NB4 (cell line): ENCODE data around the gene EPS8L1.
"Not testable (repeated sequence)": the region's sequence is repeated elsewhere in the genome, so short reads cannot be mapped to it uniquely, and the experiment has no call there.

ENCODE experiments used
- DNase-seq: peaks from one replicate; pipeline ENCODE4 v3.0.0; 2010; ENCODE audit warnings: low read depth
- H3K4me3 ChIP-seq: one replicate; pipeline ENCODE4 v1.5.1; 2011; ENCODE audit warnings: mild to moderate bottlenecking, low read depth, low read length, moderate library complexity
- MYC ChIP-seq: IDR thresholded peaks from 2 replicates; pipeline ENCODE4 v1.6.1; 2011; ENCODE audit warnings: low read depth, low read length
- POLR2A ChIP-seq: IDR thresholded peaks from 2 replicates; pipeline ENCODE4 v1.6.1; 2011; ENCODE audit warnings: mild to moderate bottlenecking; ENCODE audit not compliant: insufficient read length; ENCODE audit errors: extremely low read depth
- TF ChIP-seq, protein P1 (sequence below): IDR thresholded peaks from one replicate; pipeline ENCODE4 v1.5.1; 2012; ENCODE audit warnings: low read depth, low read length
- TF ChIP-seq, protein P2 (sequence below): IDR thresholded peaks from 2 replicates; pipeline ENCODE4 v1.6.1; 2011; ENCODE audit warnings: low read depth, low read length

The EPS8L1 gene

DNA sequence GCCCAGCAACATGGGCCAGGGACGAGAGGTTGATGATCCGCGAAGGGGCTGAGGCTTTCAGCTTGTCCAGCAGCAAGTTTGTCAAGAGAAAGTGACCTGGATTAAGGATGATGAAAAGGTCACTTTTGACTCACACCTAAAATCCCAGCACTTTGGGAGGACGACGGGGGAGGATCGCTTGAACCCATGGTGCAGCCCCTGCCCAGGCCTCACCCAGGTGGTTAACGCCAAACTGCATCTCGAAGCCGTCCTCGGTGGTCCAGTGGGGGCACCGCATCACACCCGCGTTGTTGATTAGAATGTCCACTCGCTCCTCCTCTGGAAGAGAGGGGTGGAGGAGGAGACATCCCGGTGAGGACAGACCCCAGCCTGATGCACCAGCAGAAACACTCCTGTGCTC, 27.2 kb upstream of the EPS8L1 start:
- no peak for DNase-seq
- no peak overlapping the region for H3K4me3 ChIP-seq
- TF ChIP-seq, protein P1, sequence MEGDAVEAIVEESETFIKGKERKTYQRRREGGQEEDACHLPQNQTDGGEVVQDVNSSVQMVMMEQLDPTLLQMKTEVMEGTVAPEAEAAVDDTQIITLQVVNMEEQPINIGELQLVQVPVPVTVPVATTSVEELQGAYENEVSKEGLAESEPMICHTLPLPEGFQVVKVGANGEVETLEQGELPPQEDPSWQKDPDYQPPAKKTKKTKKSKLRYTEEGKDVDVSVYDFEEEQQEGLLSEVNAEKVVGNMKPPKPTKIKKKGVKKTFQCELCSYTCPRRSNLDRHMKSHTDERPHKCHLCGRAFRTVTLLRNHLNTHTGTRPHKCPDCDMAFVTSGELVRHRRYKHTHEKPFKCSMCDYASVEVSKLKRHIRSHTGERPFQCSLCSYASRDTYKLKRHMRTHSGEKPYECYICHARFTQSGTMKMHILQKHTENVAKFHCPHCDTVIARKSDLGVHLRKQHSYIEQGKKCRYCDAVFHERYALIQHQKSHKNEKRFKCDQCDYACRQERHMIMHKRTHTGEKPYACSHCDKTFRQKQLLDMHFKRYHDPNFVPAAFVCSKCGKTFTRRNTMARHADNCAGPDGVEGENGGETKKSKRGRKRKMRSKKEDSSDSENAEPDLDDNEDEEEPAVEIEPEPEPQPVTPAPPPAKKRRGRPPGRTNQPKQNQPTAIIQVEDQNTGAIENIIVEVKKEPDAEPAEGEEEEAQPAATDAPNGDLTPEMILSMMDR, result no peak
- no peak for TF ChIP-seq MYC
- TF ChIP-seq POLR2A, result no peak
- TF ChIP-seq, protein P2, sequence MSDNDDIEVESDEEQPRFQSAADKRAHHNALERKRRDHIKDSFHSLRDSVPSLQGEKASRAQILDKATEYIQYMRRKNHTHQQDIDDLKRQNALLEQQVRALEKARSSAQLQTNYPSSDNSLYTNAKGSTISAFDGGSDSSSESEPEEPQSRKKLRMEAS, result no peak

DNA sequence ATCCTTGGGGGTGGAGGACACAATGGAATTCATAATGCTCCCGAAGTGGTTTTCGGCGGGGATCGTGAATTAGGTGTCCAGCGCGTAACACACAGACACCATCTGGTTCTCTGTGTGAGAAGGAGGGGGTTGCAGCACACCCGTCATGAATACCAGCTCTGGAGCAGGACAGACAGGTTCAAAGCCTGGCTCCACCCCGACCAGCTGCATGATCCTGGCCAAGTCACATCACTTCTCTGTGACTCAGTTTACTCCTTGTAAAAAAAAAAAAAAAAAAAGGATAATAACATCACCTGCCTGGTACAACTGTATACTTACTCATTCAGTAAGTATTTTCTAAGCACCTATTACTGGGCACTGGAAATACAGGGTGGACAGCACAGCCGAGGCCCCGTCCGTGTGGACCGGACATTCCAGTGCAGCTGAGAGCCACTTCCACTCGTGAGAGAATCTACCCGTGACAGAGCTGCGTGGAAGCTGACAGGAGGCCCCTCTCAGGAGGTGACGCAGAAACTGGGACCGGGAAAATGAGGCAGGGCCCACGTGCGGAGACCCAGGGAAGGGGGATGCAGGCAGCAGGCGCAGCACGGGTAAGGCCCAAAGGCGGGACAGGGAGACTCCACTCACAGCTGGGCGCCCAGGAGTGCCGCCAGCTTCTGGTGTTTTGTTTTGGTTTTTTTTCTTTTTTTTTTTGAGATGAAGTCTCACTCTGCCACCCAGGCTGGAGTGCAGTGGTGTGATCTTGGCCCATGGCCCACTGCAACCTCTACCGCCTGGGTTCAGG, 24.7 kb upstream of the EPS8L1 start:
- no peak for DNase-seq
- H3K4me3 ChIP-seq, result no peak overlapping the region
- TF ChIP-seq MYC, result no peak
- TF ChIP-seq, protein P1, result no peak
- TF ChIP-seq, protein P2, result no peak
- TF ChIP-seq POLR2A, result no peak

DNA sequence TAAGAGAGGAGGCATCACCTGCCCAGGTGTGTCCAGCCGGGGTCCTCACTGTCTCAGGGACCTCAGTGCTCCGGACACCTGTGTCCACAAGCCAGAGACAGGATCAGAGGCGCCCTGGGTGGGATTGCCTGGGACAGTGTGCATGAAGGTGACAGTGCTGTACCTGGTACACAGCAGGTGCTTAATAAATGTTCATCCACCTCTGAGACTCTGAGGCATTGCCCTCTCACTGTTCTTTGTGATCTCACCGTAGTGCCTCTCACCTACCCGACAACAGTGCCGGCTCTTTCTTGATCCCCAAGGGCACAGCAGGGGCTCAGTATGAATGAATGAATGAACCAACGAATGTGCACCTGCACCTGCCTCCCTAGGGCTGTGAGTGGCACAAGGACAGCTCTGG, 21.9 kb upstream of the EPS8L1 start:
- TF ChIP-seq MYC (no peak), POLR2A (no peak)
- TF ChIP-seq, protein P2, result no peak
- TF ChIP-seq, protein P1, result no peak
- no peak overlapping the region for H3K4me3 ChIP-seq
- no peak for DNase-seq

DNA sequence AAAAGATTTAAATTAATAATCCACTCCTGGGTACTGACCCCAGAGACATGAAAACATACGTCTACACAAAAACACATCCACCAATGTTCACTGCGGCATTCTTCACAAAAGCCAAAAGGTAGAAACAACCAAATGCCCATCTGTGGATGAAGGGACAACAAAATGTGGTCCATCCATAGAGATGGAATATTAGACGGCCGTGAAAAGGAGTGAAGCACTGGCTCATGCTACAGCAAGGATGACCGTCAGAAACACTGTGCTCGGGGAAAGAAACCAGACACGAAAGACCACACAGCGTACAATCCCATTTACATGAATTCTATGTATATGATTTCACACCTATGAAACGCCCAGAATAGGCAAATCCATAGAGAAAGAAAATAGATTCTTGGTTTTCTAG, 18.8 kb upstream of the EPS8L1 start:
- TF ChIP-seq, protein P2, result no peak
- TF ChIP-seq MYC (no peak), POLR2A (no peak)
- TF ChIP-seq, protein P1, result no peak
- no peak overlapping the region for H3K4me3 ChIP-seq
- no peak for DNase-seq

DNA sequence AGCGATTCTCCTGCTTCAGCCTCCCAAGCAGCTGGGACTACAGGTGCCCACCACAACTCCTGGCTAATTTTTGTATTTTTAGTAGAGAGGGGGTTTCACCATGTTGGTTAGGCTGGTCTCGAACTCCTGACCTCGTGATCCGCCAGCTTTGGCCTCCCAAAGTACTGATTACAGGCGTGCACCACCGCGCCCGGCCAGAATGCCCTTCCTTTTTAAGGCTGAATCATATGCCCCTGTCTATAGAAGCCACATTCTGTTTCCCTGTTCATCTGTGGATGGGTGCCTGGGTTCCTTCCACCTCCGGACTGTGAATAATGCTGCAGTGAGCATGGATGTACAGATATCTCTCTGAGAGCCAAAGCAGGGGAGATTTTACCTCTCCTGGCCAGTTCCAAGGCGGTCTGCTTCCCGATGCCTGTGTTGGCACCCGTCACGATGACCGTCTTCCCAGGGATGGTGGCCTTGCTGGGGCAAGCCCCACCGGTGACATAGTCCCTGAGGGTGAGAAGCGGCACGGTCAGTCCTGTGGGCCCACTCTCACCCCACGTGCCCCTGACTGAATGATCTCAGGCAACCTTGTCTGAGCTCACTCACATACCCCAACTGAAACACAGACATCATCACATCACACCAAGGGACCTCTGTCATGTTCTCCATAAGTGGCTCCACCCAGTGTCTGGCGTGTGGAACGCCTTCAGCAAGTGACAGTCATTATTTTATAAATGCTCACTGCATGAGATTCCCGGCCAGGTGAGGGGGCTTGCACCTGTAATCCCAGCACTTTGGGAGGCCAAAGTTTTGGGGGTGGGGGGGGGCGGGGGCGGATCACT, 16.7 kb upstream of the EPS8L1 start:
- DNase-seq, result no peak
- no peak overlapping the region for H3K4me3 ChIP-seq
- TF ChIP-seq, protein P2, result no peak
- TF ChIP-seq, protein P1, result peak; percentile 4
- TF ChIP-seq MYC (no peak), POLR2A (no peak)

DNA sequence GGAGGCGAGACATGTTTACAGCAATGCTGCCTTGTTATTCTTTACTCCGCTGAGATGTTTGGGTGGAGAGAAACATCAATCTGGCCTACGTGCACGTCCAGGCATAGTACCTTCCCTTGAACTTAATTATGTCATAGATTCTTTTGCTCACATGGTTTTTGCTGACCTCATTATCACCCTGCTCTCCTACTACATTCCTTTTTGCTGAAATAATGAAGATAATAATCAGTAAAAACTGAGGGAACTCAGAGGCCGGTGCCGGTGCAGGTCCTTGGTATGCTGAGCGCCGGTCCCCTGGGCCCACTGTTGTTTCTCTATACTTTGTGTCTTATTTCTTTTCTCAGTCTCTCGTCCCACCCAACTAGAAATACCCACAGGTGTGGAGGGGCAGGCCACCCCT, 15.4 kb upstream of the EPS8L1 start:
- not testable (repeated sequence) for H3K4me3 ChIP-seq

More for the DNA sequence above, 15.4 kb upstream of the EPS8L1 start:
- not testable (repeated sequence) for DNase-seq
